Tibial nerve (tissue), 4 donors: ENCODE results near the gene NINJ2. TPM values are rescaled to one million over a fixed set of nuclear protein-coding genes. Genes with fewer than 3 reads are reported as not detected.

Experiments
- DNase-seq, 2 donors: peaks; one replicate each; pipeline ENCODE4 v3.0.0-alpha.2; 2019; ENCODE audit warnings: low spot score in 2 of 2
- H3K27ac ChIP-seq, 4 donors: fragments of 200-600 bp; sonication (generic) in 3 of 4; one replicate each; pipeline ENCODE4 v1.5.1; 2017 to 2019; ENCODE audit warnings: mild to moderate bottlenecking in 1 of 4
- H3K27me3 ChIP-seq, 2 donors: fragments of 200-600 bp; sonication (generic) in 1 of 2; one replicate each; pipeline versions ENCODE4 v1.5.1 to v1.6.0; 2017 to 2019
- H3K36me3 ChIP-seq, 3 donors: fragments of 200-600 bp; sonication (generic); one replicate each; pipeline ENCODE4 v1.5.1; 2018 to 2019
- H3K4me1 ChIP-seq, 4 donors: fragments of 200-600 bp; sonication (generic) in 3 of 4; one replicate each; pipeline ENCODE4 v1.5.1; 2017 to 2019
- H3K4me3 ChIP-seq, 4 donors: fragments of 200-600 bp; sonication (generic) in 3 of 4; one replicate each; pipeline ENCODE4 v1.5.1; 2017 to 2019; ENCODE audit warnings: mild to moderate bottlenecking in 1 of 4, moderate library complexity in 1 of 4
- H3K9me3 ChIP-seq, 4 donors: fragments of 200-600 bp; sonication (generic) in 3 of 4; one replicate each; pipeline ENCODE4 v1.5.1; 2017 to 2019
- CTCF ChIP-seq, 5 experiments: fragments of 200-600 bp in 3 of 5; fragments of 450-650 bp in 2 of 5; sonication (generic) in 3 of 5; IDR thresholded peaks; one replicate each; pipeline ENCODE4 v1.5.1; 2016 to 2019; ENCODE audit warnings: antibody characterized with exemption in 5 of 5, mild to moderate bottlenecking in 3 of 5, moderate library complexity in 2 of 5
- EP300 ChIP-seq, 2 donors: sonication (generic); formaldehyde crosslinking; IDR thresholded peaks; one replicate each; pipeline ENCODE4 v1.6.1; 2017; ENCODE audit warnings: antibody characterized with exemption in 2 of 2, mild to moderate bottlenecking in 1 of 2
- POLR2A ChIP-seq, 2 donors: fragments of 450-650 bp; IDR thresholded peaks; one replicate each; pipeline ENCODE4 v1.6.1; 2017; ENCODE audit warnings: antibody characterized with exemption in 2 of 2, mild to moderate bottlenecking in 2 of 2, moderate library complexity in 2 of 2
- WGBS, 2 donors: methylation state at CpG; one replicate each; pipeline ENCODE4 v1.1.5; 2018; 5-methylcytosine and 5-hydroxymethylcytosine counted together
- total RNA-seq, 4 donors: library from RNA; depleted of rRNA; stranded (reverse); fragments of >200 nt; gene quantifications; one replicate each; pipeline ENCODE4 v1.1.0, GENCODE V29; 2016

NINJ2 gene
- total RNA-seq, 4 donors from 2014 or later = 8.4 to 17.7 (median 12.6) TPM

GRCh38 chr12:546920-547845 lies 116.1 kb downstream of the NINJ2 start:
- Histone ChIP-seq H3K36me3 (peaks cover 0 to 28% (median 0%) of the 10 kb centered on the region in 3 donors), H3K9me3 (no peaks in the 10 kb centered on the region), H3K4me3 (peak overlapping the region in 1 of 4 donors; percentile 25), H3K27me3 (peaks cover 0 to 3% of the 10 kb centered on the region in 2 donors), H3K27ac (peak overlapping the region in 3 of 4 donors; percentile 10 to 84 (median 22)), H3K4me1 (peaks cover 0 to 39% (median 10%) of the 10 kb centered on the region in 4 donors)
- 19 to 20% methylated on average over 43 of the region's 44 CpGs for WGBS, 2 donors
- TF ChIP-seq CTCF (IDR thresholded peaks at IDR 0.05) (peak; percentile 97 to 100 (median 98)), EP300 (IDR thresholded peaks at IDR 0.05) (peak; percentile 51 to 67), POLR2A (IDR thresholded peaks at IDR 0.05) (no peak)
- peak in 1 of 2 donors; percentile 20 for DNase-seq

GRCh38 chr12:546265-546919 lies 116.9 kb downstream of the NINJ2 start:
- no peak for TF ChIP-seq CTCF (IDR thresholded peaks at IDR 0.05)
- TF ChIP-seq EP300 (IDR thresholded peaks at IDR 0.05) = no peak
- no peak for TF ChIP-seq POLR2A (IDR thresholded peaks at IDR 0.05)
- Histone ChIP-seq H3K4me3 (no peak overlapping the region), H3K27ac (peak overlapping the region in 3 of 4 donors; percentile 10 to 84 (median 22)), H3K27me3 (peaks cover 0 to 3% of the 10 kb centered on the region in 2 donors), H3K36me3 (peaks cover 0 to 21% (median 0%) of the 10 kb centered on the region in 3 donors), H3K4me1 (peaks cover 0 to 36% (median 13%) of the 10 kb centered on the region in 4 donors), H3K9me3 (no peaks in the 10 kb centered on the region)
- 78 to 82% methylated on average over 41 of the region's 41 CpGs for WGBS, 2 donors
- DNase-seq = no peak

- H3K9me3 ChIP-seq = no peaks in the 10 kb centered on the region
- H3K4me3 ChIP-seq = no peak overlapping the region
- TF ChIP-seq POLR2A (IDR thresholded peaks at IDR 0.05) (no peak), EP300 (IDR thresholded peaks at IDR 0.05) (no peak), CTCF (IDR thresholded peaks at IDR 0.05) (no peak)
- peaks cover 0 to 16% (median 0%) of the 10 kb centered on the region in 3 donors for H3K36me3 ChIP-seq
- H3K4me1 ChIP-seq = peaks cover 0 to 41% (median 15%) of the 10 kb centered on the region in 4 donors
- whole genome bisulfite sequencing, 2 donors = 67 to 80% methylated on average over 5 to 6 of the region's 6 CpGs
- peak overlapping the region in 2 of 4 donors; percentile 10 to 84 for H3K27ac ChIP-seq
- peaks cover 0 to 3% of the 10 kb centered on the region in 2 donors for H3K27me3 ChIP-seq
- DNase-seq = no peak
These were observed 117.4 kb downstream of the NINJ2 start for GRCh38 chr12:545835-546234.

- TF ChIP-seq POLR2A (IDR thresholded peaks at IDR 0.05) = no peak
- TF ChIP-seq CTCF (IDR thresholded peaks at IDR 0.05) = no peak
- TF ChIP-seq EP300 (IDR thresholded peaks at IDR 0.05) = no peak
- peak overlapping the region in 2 of 4 donors; percentile 17 to 52 for H3K27ac ChIP-seq
- H3K36me3 ChIP-seq = peaks cover 0 to 8% (median 0%) of the 10 kb centered on the region in 3 donors
- no peaks in the 10 kb centered on the region for H3K9me3 ChIP-seq
- DNase-seq = no peak
- peaks cover 0 to 47% (median 18%) of the 10 kb centered on the region in 4 donors for H3K4me1 ChIP-seq
- no peak overlapping the region for H3K4me3 ChIP-seq
- 72 to 82% methylated on average over 9 of the region's 9 CpGs for WGBS, 2 donors
- peaks cover 0 to 3% of the 10 kb centered on the region in 2 donors for H3K27me3 ChIP-seq
These were observed 118.2 kb downstream of the NINJ2 start for GRCh38 chr12:544941-545635.
